ENCODE results near the gene CUL7. TPM values are rescaled to one million over a fixed set of nuclear protein-coding genes. Genes with fewer than 3 reads are reported as not detected.
A peak's percentile ranks its signal among the peaks of the same experiment; 100 is the strongest.

CUL7 gene
- total RNA-seq: 10 to 100 TPM; 23.2 to 23.8 TPM

DNA sequence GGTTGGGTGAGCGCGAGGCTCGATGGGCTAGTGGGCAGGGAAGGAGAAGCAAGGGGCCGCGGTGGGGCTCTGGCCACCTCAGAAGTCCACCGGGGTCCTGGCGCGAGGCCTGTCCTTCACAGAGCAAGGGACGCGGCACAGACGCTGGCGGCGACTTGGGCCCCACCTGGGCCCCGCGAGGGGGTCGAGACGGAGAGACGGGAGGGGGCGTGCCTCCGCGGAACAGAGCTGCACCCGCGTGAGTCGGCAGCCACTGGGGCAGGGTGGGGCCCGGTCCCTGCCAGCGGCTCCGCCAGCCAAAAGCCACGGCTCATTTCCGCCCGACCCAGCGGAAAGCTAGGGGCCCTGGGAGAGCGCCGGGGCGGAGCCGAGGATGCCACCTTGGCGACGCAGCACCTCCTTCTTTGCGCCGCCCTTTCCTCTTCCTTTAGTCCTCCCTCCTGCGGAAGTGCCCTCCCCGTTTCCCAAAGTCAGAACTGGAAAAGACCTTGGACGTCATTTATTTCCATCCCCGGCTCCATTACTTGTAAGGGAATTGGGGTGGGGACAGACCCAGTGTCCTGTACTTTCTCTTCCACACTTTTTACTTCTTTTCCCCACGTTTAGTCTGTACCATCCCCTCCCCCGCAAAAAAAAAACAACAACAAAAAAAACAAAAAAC lies at the start of gene CUL7:
Gene CUL7, minus strand, starts transcription at position 307 of the 661 bp plus-strand sequence. CDS start 1,063 bp downstream, outside the sequence.
- Mint-ChIP-seq H3K27me3 (no peaks in the 10 kb centered on the region), H3K9me3 (no peaks in the 10 kb centered on the region), H3K27ac (peak within 1 kb of the TSS; percentile 95), H3K4me1 (ENCODE audit: low read depth) (peaks cover 44% of the 10 kb centered on the region), H3K4me3 (peak within 1 kb of the TSS; percentile 98), H3K36me3 (peaks cover 44% of the 10 kb centered on the region)
- intact Hi-C loops (cut with micrococcal nuclease): loop anchor here (1.0 to 10.0 kb wide), 5 partner anchors 39 to 279 kb away; partner anchors contain the start of genes CNPY3, KLHDC3, PEX6 and PPP2R5D
- POLR2A ChIA-PET: interaction anchor here (0.9 to 2.0 kb wide), 6 partner anchors 18 to 121 kb away, joined by 3 to 11 read pairs (median 4); partner anchors contain the start of genes KLHDC3, MEA1 and RRP36
- CTCF ChIA-PET: interaction anchor here (0.7 to 1.0 kb wide), 4 partner anchors 21 to 175 kb away, joined by 3 to 4 read pairs (median 4); partner anchors contain the start of gene DNPH1
- peak; percentile 96 for DNase-seq

DNA sequence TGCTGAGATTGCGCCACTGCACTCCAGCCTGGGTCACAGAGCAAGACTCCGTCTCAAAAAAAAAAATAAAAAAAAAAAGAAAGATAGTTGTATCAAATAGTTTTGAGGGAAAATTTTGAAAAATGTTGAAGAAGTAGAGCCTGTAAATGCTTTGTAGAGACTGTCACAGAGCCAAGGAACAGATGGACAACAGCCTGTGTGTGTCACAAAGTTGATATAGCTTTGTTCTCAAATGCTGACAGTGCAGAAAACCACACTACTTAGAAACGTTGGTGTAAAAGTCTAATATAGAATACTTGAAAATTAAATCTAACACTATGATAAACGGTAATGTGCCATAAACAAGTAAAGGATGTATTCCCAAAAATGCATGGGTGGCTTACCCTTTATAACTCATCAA lies 47.8 kb upstream of the CUL7 start:
- no peaks in the 10 kb centered on the region for H3K4me1 Mint-ChIP-seq (ENCODE audit: low read depth)
- H3K4me3 Mint-ChIP-seq: no peak overlapping the region
- intact Hi-C loops (cut with micrococcal nuclease): no loop called here
- ChIA-PET CTCF (no interaction called here), POLR2A (no interaction called here)
- H3K9me3 Mint-ChIP-seq: no peaks in the 10 kb centered on the region
- H3K27me3 Mint-ChIP-seq: no peaks in the 10 kb centered on the region
- no peaks in the 10 kb centered on the region for H3K36me3 Mint-ChIP-seq
- H3K27ac Mint-ChIP-seq: no peak overlapping the region
- DNase-seq: no peak

DNA sequence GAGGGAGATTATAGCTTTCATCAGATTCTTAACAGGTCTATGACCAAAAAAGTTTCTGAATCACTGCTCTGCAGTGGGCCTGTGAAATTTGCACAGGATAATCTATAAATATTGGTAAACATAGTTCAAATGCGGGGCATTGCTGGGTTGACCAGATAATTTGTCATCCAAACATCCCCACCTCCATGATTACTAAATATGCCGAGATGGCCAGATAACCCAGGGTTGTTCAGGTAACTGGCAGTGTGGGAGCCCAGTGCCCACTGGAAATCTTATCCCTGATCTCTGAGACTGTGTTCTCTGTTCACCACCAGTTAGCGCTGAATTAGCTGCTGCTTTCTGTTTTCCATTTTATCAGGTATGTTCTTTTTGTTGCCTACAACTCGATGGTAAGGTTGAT lies 43.9 kb upstream of the CUL7 start:
- H3K4me3 Mint-ChIP-seq: no peak overlapping the region
- H3K36me3 Mint-ChIP-seq: no peaks in the 10 kb centered on the region
- intact Hi-C loops (cut with micrococcal nuclease): no loop called here
- ChIA-PET CTCF (interaction anchor here (1.2 to 1.3 kb wide), 2 partner anchors 103 to 196 kb away, joined by 3 read pairs; no protein-coding TSS in a partner anchor), POLR2A (no interaction called here)
- H3K27me3 Mint-ChIP-seq: no peaks in the 10 kb centered on the region
- no peak overlapping the region for H3K27ac Mint-ChIP-seq
- no peaks in the 10 kb centered on the region for H3K9me3 Mint-ChIP-seq
- DNase-seq: no peak
- peaks cover 14% of the 10 kb centered on the region for H3K4me1 Mint-ChIP-seq (ENCODE audit: low read depth)

DNA sequence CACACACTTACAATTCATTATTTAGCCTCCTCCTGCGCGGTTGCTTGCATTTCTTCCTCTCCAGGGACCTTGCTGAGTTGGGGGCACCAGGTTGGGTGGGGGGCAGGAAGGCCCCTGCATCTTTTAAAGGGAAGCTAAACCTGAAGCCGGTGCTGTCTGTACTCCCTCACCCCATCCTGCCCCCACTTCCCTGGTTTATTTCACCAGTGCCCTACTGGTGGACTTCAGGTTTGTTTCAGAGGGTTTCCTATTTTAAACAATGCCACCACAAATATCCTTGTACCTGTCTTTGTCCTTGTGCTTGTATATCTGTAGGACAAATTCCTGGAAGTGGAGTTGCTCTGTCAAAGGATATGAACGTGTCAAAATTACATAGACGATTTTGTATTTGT lies 43.4 kb upstream of the CUL7 start:
- ChIA-PET CTCF (interaction anchor here (1.2 to 1.3 kb wide), 2 partner anchors 103 to 196 kb away, joined by 3 read pairs; no protein-coding TSS in a partner anchor), POLR2A (no interaction called here)
- DNase-seq: no peak
- intact Hi-C loops (cut with micrococcal nuclease): no loop called here
- no peaks in the 10 kb centered on the region for H3K36me3 Mint-ChIP-seq
- H3K27me3 Mint-ChIP-seq: no peaks in the 10 kb centered on the region
- H3K9me3 Mint-ChIP-seq: no peaks in the 10 kb centered on the region
- no peak overlapping the region for H3K4me3 Mint-ChIP-seq
- peaks cover 14% of the 10 kb centered on the region for H3K4me1 Mint-ChIP-seq (ENCODE audit: low read depth)
- H3K27ac Mint-ChIP-seq: no peak overlapping the region

DNA sequence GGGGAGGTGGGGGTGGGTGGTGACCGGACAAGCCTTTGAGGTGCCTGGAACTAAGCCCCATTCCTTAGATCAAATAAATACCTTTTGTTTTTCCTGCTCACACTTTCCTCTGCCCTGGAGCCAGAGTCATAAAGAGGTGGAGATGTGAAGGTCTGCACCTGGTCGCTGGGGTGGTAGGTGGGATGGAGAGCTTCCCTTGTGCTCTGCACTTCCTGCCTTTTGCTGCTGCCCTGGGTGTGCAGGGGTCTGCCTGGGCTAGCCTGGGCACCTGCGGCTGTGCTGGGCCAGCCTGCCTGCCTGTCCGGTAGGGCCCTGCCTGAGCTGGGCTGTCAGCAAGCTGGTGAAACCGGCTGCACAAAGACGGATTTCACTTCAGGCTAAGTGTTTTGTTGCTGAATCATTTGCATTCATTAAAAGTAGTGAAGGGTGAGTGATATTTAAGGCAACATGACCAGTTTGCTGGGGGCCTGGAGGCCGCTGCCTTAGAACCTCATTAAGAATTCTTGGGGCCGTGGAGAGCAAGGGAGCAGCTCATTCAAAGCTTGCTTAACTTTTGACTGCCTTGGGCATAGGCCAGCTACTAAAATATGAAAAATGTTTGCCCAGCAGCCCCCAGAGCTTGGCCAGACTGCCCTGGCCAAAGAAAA lies 42.9 kb upstream of the CUL7 start:
- Mint-ChIP-seq H3K4me1 (ENCODE audit: low read depth) (peaks cover 14% of the 10 kb centered on the region), H3K27ac (no peak overlapping the region), H3K27me3 (no peaks in the 10 kb centered on the region), H3K9me3 (no peaks in the 10 kb centered on the region), H3K36me3 (no peaks in the 10 kb centered on the region), H3K4me3 (no peak overlapping the region)
- ChIA-PET CTCF (interaction anchor here (1.2 kb wide), 1 partner anchor 102 kb away, joined by 3 read pairs; no protein-coding TSS in a partner anchor), POLR2A (no interaction called here)
- DNase-seq: no peak
- intact Hi-C loops (cut with micrococcal nuclease): no loop called here

DNA sequence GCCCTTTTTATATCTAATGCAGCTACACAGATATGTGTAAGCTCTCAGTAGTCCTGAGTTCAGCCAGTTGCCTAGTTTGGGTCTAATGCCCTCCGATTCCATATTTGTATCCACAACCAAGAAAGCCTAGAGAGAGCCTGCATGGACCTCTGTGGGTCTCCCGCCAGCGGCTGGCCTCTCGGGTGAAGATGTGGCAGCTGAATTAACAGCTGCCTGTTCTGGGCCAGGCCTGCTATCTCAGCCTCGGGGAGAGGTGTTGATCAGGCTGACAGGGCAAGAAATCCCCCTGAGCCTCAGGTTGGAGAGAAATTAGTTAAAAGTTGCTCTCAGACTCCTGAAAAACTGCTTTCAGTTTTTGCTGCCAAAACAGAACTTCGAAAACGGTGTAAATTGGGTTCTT lies 42.3 kb upstream of the CUL7 start:
- Mint-ChIP-seq H3K4me3 (no peak overlapping the region), H3K9me3 (no peaks in the 10 kb centered on the region), H3K4me1 (ENCODE audit: low read depth) (peaks cover 14% of the 10 kb centered on the region), H3K27ac (no peak overlapping the region), H3K27me3 (no peaks in the 10 kb centered on the region), H3K36me3 (no peaks in the 10 kb centered on the region)
- CTCF ChIA-PET: interaction anchor here (1.1 kb wide), 1 partner anchor 48 kb away, joined by 3 read pairs; no protein-coding TSS in a partner anchor
- no peak for DNase-seq
- POLR2A ChIA-PET: no interaction called here
- intact Hi-C loops (cut with micrococcal nuclease): no loop called here

DNA sequence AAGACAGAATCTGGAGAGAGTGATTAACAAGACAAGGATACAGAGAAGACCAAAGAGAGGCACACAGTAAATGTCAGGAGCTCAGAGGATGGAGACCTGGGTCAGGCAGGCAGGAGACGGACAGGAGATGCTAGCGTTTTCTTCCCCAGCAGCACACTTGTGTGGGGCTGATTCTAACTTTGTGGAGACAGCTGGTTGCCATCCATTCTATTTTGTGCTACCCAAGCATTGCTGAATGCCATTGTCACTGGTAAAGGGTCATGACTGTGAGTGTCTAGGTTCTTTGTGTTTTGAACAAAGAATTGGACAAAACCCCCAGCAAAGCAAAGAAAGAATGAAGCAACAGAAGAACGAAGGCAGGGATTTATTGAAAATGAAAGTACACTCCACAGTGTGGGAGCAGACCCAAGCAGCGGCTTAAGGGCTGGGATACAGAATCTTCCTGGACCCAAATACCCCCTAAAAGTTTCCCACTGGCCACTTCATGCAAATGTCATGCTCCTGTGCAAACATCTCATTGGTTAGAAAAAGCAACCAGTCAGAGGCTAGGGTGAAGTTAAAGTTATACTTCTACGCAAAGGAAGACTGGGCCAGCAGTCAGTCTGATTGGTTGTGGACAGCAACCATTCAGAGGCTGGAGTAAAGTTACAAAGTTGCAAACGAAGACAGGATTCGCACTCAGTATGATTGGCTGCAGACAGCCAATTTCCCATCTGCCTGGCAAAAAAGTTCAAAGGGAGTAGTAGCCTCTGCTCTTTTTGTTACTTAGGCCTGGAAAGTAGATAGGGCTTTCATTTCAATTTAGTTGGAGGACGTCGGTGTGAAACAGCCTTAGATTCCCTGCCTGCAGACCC lies 40.0 kb upstream of the CUL7 start:
- Mint-ChIP-seq H3K9me3 (no peaks in the 10 kb centered on the region), H3K4me1 (ENCODE audit: low read depth) (peaks cover 17% of the 10 kb centered on the region), H3K4me3 (peak overlapping the region; percentile 21), H3K36me3 (no peaks in the 10 kb centered on the region), H3K27me3 (no peaks in the 10 kb centered on the region), H3K27ac (no peak overlapping the region)
- POLR2A ChIA-PET: no interaction called here
- intact Hi-C loops (cut with micrococcal nuclease): no loop called here
- DNase-seq: no peak
- CTCF ChIA-PET: no interaction called here

DNA sequence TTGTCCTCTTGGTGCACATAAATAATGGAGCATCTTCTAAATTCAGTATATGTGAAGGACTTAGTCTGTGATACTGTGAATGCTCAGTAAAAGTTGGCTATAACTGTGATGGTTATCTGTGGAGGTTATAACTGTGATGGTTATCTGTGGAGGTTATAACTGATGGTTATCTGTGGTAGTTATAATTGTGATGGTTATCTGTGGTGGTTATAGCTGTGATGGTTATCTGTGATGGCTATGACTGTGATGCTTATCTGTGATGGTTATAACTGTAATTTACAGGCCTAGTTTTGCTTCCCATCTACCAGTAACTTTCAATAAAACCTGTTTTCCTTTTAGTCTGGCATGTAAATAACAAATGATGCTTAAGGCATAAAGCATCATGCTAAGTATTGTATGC lies 39.0 kb upstream of the CUL7 start:
- Mint-ChIP-seq H3K27me3 (no peaks in the 10 kb centered on the region), H3K4me3 (no peak overlapping the region), H3K27ac (no peak overlapping the region), H3K36me3 (no peaks in the 10 kb centered on the region), H3K4me1 (ENCODE audit: low read depth) (peaks cover 18% of the 10 kb centered on the region), H3K9me3 (no peaks in the 10 kb centered on the region)
- no peak for DNase-seq
- ChIA-PET POLR2A (no interaction called here), CTCF (no interaction called here)
- intact Hi-C loops (cut with micrococcal nuclease): no loop called here

DNA sequence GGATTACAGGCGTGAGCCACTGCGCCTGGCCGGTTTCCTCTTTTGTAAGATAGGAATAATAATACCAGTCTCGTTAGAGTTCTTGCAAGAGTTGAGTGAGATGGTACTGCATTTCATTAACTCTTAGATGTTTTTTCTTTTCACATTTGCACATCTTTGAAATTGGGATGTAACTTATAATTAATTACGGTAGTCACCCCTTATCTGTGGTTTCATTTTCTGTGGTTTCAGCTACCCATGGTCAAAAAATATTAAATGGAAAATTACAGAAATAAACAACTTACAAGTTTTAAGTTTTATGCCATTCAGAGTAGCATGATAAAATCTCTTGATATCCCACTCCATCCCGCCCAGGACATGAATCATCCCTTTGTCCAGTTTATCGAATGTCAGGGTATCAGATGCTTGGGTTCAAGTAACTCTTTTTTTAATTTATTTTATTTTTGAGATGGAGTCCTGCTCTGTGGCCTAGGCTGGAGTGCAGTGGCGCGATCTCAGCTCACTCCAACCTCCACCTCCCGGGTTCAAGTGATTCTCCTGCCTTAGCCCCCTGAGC lies 37.9 kb upstream of the CUL7 start:
- POLR2A ChIA-PET: no interaction called here
- Mint-ChIP-seq H3K27ac (no peak overlapping the region), H3K4me3 (no peak overlapping the region), H3K27me3 (no peaks in the 10 kb centered on the region), H3K9me3 (no peaks in the 10 kb centered on the region), H3K36me3 (no peaks in the 10 kb centered on the region), H3K4me1 (ENCODE audit: low read depth) (peaks cover 21% of the 10 kb centered on the region)
- DNase-seq: no peak
- CTCF ChIA-PET: interaction anchor here (1.2 kb wide), 1 partner anchor 52 kb away, joined by 3 read pairs; no protein-coding TSS in a partner anchor
- intact Hi-C loops (cut with micrococcal nuclease): no loop called here

DNA sequence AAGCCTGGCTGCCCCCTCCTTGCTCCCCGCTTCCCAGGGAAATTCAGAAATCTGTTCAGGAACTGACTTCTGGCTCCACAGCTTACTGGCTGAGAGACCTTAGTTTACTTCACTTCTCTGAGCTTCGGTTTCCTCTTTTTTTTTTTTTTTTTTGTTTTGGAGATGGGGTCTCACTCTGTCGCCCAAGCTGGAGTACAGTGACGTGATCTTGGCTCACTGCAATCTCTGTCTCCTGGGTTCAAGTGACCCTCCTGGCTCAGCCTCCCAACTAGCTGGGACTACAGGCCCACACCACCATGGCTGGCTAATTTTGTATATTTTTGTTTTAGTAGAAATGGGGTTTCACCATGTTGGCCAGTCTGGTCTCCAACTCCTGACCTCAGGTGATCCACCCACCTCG lies 37.4 kb upstream of the CUL7 start:
- Mint-ChIP-seq H3K4me3 (no peak overlapping the region), H3K4me1 (ENCODE audit: low read depth) (peaks cover 25% of the 10 kb centered on the region), H3K27ac (no peak overlapping the region), H3K27me3 (no peaks in the 10 kb centered on the region), H3K36me3 (no peaks in the 10 kb centered on the region), H3K9me3 (no peaks in the 10 kb centered on the region)
- POLR2A ChIA-PET: no interaction called here
- no peak for DNase-seq
- intact Hi-C loops (cut with micrococcal nuclease): no loop called here
- CTCF ChIA-PET: interaction anchor here (1.2 kb wide), 1 partner anchor 53 kb away, joined by 3 read pairs; no protein-coding TSS in a partner anchor

DNA sequence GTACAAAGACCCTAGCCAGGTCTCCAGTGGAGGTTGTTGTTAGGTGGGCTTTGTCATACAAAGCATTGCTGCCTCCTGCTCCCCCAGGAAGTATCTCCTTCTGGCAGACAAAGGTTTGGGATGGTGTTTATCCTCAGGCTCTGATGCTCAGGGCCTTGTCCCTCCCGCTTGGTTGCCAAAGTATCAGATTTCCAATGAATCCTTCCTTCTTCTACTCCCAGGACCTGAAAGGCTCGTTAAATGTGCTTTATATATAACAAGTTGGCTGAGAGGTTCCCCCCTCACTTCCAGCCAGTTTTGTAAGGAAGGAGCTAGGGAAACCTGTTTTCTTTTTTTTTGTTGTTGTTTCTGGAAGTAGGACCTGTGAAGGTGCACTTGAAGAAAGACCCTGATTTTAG lies 36.9 kb upstream of the CUL7 start:
- no peaks in the 10 kb centered on the region for H3K36me3 Mint-ChIP-seq
- POLR2A ChIA-PET: no interaction called here

More for the DNA sequence above, 36.9 kb upstream of the CUL7 start:
- CTCF ChIA-PET: no interaction called here
- H3K27ac Mint-ChIP-seq: no peak overlapping the region
- no peaks in the 10 kb centered on the region for H3K9me3 Mint-ChIP-seq
- no peaks in the 10 kb centered on the region for H3K27me3 Mint-ChIP-seq
- no peak for DNase-seq
- no peak overlapping the region for H3K4me3 Mint-ChIP-seq
- intact Hi-C loops (cut with micrococcal nuclease): no loop called here
- peaks cover 27% of the 10 kb centered on the region for H3K4me1 Mint-ChIP-seq (ENCODE audit: low read depth)

Measured in activated CD4-positive, alpha-beta memory T cell treated with anti-CD3 and anti-CD28 coated beads for 36 hours (primary cell).